ENCODE measurements around the gene CCNE1.
A peak's percentile ranks its signal among the peaks of the same experiment; 100 is the strongest.

Gene CCNE1

GRCh38 chr19:29844891-29845573 is 33.2 kb downstream of the CCNE1 start:
- peak; percentile 67 for DNase-seq (ENCODE audit: low read depth)

GRCh38 chr19:29845574-29846176 is 33.9 kb downstream of the CCNE1 start:
- no peak for DNase-seq (ENCODE audit: low read depth)

- no peak for DNase-seq (ENCODE audit: low read depth)
Measured at GRCh38 chr19:29849208-29849607, 37.4 kb downstream of the CCNE1 start.

GRCh38 chr19:29850482-29850881 is 38.7 kb downstream of the CCNE1 start:
- no peak for DNase-seq (ENCODE audit: low read depth)

GRCh38 chr19:29851769-29852521 is 40.2 kb downstream of the CCNE1 start:
- DNase-seq (ENCODE audit: low read depth) = no peak

GRCh38 chr19:29854033-29854432 is 42.2 kb downstream of the CCNE1 start:
- no peak for DNase-seq (ENCODE audit: low read depth)

- DNase-seq (ENCODE audit: low read depth) = no peak
Measured at GRCh38 chr19:29855087-29855486, 43.3 kb downstream of the CCNE1 start.

- DNase-seq (ENCODE audit: low read depth) = no peak
Measured at GRCh38 chr19:29855741-29856500, 44.1 kb downstream of the CCNE1 start.

GRCh38 chr19:29858000-29858596 is 46.3 kb downstream of the CCNE1 start:
- DNase-seq (ENCODE audit: low read depth) = no peak

GRCh38 chr19:29858621-29859020 is 46.8 kb downstream of the CCNE1 start:
- DNase-seq (ENCODE audit: low read depth) = no peak

GRCh38 chr19:29860492-29860891 is 48.7 kb downstream of the CCNE1 start:
- no peak for DNase-seq (ENCODE audit: low read depth)

- no peak for DNase-seq (ENCODE audit: low read depth)
Measured at GRCh38 chr19:29861574-29861973, 49.8 kb downstream of the CCNE1 start.

- DNase-seq (ENCODE audit: low read depth) = no peak
Measured at GRCh38 chr19:29866011-29866410, 54.2 kb downstream of the CCNE1 start.

GRCh38 chr19:29867984-29868383 is 56.2 kb downstream of the CCNE1 start:
- no peak for DNase-seq (ENCODE audit: low read depth)

- DNase-seq (ENCODE audit: low read depth) = no peak
Measured at GRCh38 chr19:29871143-29871542, 59.4 kb downstream of the CCNE1 start.

GRCh38 chr19:29872224-29872731 is 60.5 kb downstream of the CCNE1 start:
- no peak for DNase-seq (ENCODE audit: low read depth)

GRCh38 chr19:29873024-29873800 is 61.4 kb downstream of the CCNE1 start:
- no peak for DNase-seq (ENCODE audit: low read depth)

Data from non-pigmented ciliary epithelial cell (primary cell).